Measurements from ENCODE around the gene SMARCA2. TPM values are rescaled to one million over a fixed set of nuclear protein-coding genes. Genes with fewer than 3 reads are reported as not detected.

SMARCA2 gene
- total RNA-seq, 4 donors from 2014 or later = 84.8 to 164 (median 91.6) TPM

DNA sequence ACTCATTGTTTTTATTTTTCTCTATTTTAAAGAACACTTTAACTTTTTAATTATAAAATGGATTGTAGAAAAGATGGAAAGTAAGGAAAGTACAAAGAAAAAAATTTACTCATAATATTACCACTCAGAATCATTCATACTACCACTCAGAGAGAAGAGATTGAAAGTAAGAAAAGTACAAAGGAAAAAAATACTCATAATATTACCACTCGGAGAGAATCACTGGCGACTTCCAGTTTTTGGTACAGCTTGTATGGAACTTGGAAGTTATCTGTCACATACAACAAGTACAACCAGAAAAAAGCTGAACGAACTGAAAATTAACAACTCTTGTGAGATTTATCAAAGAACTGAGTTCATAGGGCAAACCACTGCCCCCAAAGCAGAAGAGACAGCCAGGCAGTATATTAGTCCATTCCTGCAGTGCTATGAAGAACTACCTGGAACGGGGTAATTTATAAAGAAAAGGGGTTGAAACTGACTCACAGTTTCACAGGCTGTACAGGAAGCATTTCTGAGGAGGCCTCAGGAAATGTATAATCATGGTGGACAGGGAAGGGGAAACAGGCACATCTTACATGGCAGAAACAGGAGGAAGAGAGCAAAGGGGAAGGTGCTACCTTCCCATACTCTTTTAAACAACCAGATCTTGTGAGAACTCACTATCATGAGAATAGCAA is 183.9 kb downstream of the SMARCA2 start:
- no peak for ATAC-seq (ENCODE audit: low FRiP score)
- no peak for DNase-seq (ENCODE audit: low spot score)
- TF ChIP-seq, protein P1, sequence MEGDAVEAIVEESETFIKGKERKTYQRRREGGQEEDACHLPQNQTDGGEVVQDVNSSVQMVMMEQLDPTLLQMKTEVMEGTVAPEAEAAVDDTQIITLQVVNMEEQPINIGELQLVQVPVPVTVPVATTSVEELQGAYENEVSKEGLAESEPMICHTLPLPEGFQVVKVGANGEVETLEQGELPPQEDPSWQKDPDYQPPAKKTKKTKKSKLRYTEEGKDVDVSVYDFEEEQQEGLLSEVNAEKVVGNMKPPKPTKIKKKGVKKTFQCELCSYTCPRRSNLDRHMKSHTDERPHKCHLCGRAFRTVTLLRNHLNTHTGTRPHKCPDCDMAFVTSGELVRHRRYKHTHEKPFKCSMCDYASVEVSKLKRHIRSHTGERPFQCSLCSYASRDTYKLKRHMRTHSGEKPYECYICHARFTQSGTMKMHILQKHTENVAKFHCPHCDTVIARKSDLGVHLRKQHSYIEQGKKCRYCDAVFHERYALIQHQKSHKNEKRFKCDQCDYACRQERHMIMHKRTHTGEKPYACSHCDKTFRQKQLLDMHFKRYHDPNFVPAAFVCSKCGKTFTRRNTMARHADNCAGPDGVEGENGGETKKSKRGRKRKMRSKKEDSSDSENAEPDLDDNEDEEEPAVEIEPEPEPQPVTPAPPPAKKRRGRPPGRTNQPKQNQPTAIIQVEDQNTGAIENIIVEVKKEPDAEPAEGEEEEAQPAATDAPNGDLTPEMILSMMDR (IDR thresholded peaks at IDR 0.05) = no peak

DNA sequence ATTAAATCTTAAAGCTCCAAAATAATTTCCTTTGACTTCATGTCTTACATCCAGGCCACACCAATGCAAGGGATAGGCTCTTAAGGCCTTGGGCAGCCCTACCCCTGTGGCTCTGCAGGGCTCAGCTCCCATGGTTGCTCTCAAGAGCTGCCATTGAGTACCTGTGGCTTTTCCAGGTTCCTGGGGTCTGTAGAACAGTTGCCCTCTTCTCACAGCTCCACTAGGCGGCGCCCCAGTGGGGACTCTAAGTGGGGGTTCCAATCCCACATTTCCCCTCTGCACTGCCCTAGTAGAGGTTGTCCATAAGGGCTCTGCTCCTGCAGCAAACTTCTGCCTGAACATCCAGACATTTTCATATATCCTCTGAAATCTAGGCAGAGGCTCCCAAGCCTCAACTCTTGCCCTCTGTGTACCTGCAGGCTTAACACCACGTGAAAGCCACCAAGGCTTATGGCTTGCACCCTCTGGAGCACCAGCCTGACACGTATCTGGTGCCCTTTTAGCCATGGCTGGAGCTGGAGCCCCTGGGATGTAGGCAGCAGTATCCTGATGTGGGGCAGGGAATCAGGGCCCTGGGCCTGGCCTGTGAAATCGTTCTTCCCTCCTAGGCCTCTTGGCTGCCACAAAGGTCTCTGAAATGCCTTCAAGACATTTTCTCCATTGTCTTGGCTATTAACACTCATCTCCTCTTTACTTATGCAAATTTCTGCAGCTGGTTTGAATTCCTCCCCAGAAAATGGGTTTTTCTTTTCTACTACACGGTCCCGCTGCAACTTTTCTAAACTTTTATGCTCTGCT is 185.1 kb downstream of the SMARCA2 start:
- TF ChIP-seq, protein P1 (IDR thresholded peaks at IDR 0.05) = no peak
- DNase-seq (ENCODE audit: low spot score) = no peak
- ATAC-seq (ENCODE audit: low FRiP score) = no peak

DNA sequence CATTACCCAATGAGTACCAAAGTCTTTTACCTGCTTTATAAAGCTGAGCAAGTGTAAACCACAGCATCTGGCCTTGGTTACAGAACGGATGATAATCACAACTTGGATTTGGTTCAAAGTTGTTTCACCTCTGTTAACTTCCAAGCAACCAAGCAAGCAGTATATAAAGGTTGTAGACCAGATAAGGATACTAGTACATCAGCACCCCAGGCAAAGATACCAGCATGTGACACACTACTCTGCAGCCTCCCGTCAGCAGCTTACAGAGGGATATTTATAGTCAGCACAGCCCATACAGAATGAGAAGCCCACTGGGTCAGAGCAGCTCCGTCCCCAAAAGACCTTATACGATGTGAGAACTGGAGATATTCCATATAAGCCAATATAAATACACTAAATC is 193.3 kb downstream of the SMARCA2 start:
- TF ChIP-seq, protein P1 (IDR thresholded peaks at IDR 0.05) = no peak
- ATAC-seq (ENCODE audit: low FRiP score) (no peak), DNase-seq (ENCODE audit: low spot score) (no peak)

DNA sequence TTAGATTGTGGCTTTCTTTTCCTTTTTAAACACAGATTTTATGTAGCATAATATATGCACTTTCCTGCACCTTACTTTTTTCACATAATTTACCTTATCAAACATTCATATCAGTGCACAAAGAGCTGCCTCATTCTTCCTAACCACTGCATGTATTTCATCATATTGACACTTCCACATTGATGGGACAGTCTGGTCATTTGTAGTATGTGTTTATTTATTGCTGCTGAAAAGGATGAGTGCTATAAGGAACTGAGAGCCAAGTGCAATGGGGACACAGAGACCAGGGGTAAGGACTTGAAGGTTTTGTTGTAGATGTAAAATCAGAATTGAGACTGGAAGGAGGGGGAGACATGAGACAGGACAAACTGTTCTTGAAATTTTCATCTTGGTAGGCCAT is 193.8 kb downstream of the SMARCA2 start:
- DNase-seq (ENCODE audit: low spot score) (no peak), ATAC-seq (ENCODE audit: low FRiP score) (no peak)
- TF ChIP-seq, protein P1 (IDR thresholded peaks at IDR 0.05) = no peak

DNA sequence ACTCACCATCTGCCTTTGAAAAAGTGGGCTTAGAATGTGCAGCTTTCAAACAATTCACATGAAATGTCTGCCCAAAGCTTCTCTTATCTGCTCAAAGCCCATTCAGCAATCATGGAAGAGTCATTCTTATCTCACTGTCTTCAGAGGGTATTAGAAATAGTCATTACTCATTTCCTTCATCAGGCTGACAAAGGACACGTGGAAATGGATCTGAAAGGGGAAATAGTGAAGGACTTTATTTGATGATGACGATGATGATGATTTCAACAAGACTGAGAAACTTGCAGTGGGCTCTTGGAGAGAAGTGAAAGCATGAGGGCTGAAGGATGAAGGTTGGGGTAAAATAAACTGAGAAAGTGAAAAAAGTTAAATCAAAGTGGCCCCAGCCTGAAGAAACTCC is 194.3 kb downstream of the SMARCA2 start:
- DNase-seq (ENCODE audit: low spot score) (no peak), ATAC-seq (ENCODE audit: low FRiP score) (no peak)
- TF ChIP-seq, protein P1 (IDR thresholded peaks at IDR 0.05) = no peak

DNA sequence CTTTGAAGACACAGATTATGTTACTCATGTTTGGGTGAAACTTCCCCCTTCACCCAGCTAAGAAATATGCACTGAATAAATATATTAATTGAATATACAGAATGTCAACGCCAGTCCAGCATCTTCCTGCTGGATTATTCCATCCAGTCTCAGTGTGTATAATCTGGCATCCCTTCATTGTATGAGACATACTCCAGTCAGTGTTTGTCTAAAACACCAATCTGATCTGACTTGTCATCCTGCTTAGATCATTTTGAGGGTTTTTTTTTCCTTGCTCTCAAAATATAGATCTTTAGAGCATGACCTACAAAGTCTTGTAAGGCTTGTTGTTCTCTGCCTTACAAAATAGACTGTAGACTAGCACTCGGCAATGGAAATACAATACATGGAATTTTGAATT is 195.1 kb downstream of the SMARCA2 start:
- TF ChIP-seq, protein P1 (IDR thresholded peaks at IDR 0.05) = no peak
- DNase-seq (ENCODE audit: low spot score) (no peak), ATAC-seq (ENCODE audit: low FRiP score) (no peak)

All from omental fat pad (tissue), 4 donors.